HG03575 (cell line): ENCODE data around the gene TMEM79.
A peak's percentile ranks its signal among the peaks of the same experiment; 100 is the strongest.
"Not testable (repeated sequence)": the region's sequence is repeated elsewhere in the genome, so short reads cannot be mapped to it uniquely, and the experiment has no call there.

ENCODE experiments used
- ATAC-seq: cut with Tn5 transposase; IDR thresholded peaks from one replicate; pipeline ENCODE4 v1.9.1; 2021; ENCODE audit not compliant: unreplicated experiment, insufficient number of reproducible peaks, low FRiP score; ENCODE audit errors: extremely low read depth

TMEM79 gene

DNA sequence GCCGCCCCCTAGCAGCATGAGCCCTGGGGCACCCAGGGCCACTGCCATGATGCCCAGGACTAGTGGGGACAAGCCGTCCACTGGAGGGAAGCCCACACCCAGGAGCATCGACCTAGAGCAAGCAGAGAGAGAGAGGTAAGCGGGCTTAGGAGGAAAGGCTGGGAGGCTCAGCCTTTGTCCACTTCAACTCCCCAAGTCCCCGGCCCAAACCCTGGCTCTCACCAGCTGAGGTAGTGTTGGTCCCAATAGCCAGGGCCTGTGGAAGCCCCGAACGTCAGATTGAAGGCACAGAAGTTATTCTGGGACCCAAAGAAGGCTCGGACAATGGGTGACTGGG, 8.9 kb downstream of the TMEM79 start:
- ATAC-seq, result no peak

DNA sequence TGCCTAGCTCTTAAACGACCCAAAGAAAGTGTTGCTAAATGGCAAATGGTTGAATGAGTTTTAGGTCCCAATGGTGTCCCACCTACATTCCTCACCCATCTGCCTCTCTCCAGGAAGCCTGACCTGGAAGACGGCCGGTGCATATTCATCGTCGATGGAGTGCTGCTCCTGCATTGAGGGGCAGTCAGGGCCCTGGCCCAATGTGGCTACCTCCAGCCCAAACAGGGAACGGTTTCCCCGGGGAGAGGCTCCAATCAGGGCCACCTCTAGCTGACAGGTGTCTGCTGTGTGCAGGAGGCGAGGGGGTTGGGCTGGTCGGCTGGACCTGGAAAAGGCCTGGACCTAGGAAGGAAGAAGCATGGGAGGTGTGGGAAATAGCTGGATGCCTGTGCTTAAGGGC, 9.8 kb downstream of the TMEM79 start:
- ATAC-seq, result no peak

GRCh38 chr1:156295391-156295947, 11.3 kb downstream of the TMEM79 start, which contains the start of gene GLMP:
TSS of gene GLMP (minus strand) at chr1:156295679. CDS start at chr1:156295645, 34 bp downstream.
- no peak for ATAC-seq

DNA sequence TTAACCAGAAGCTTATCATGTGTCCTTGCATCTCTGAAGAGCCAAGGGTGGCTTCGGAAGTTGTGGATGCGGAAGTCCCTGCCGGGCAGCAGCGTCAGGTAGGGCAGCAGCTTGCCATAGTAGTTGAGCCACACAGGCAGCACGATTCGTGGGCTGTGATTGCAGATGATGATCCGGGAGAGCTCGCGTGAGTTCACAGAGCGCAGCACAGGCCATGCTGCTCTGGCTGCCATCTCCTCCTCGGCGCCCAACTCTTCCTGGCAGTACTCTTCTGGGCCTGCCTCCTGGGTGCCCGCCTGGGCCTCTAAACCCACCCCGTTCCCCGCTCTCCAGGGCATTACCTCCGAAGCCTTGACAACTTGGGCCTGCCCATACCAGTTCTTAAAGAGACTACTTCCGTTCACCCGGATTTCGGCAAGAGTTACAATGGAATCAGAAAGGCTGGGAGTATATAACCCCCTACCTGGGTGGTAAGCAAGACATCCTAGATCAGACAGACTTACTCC, 14.8 kb downstream of the TMEM79 start, which contains the start of gene VHLL:
VHLL (minus strand) TSS at position 456 of the 506 bp plus-strand sequence; CDS start at position 338, 118 bp downstream.
- no peak for ATAC-seq

DNA sequence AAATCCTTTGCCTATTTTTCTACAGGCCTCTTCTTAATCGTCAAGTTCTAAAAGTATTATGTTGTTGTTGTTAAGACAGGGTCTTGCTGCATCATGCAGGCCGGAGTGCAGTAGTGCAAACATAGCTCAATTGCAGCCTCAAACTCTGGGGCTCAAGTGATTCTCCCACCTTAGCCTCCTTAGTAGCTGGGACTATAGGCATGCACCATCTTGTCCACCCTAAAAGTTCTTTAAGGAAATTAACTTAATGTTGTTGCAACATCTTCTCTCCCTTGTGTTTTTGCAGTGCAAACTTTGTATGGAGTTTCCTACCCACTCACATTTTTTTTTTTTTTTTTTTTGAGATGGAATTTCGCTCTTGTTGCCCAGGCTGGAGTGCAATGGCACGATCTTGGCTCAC, 19.1 kb downstream of the TMEM79 start:
- ATAC-seq, result no peak

DNA sequence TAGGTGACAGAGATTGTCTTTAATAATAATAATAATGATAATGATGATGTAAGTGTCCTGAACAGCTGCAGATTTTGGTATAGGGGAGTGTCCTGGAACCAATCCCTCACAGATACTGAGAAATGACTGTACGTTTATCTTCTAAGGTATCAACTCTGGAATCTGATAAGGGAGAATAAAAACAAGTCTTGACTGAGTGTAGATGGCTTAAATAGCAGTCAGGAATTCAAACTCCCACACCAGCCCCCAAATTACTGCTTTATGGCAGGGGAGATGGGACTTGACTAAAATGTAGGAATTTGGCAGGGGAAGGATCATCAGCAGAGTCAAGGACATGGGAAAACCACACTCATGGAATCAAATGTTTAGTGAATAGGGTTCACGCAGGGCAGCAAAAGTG, 21.1 kb downstream of the TMEM79 start:
- no peak for ATAC-seq

- ATAC-seq, result no peak
Observed at GRCh38 chr1:156308078-156308477, 24.0 kb downstream of the TMEM79 start.

DNA sequence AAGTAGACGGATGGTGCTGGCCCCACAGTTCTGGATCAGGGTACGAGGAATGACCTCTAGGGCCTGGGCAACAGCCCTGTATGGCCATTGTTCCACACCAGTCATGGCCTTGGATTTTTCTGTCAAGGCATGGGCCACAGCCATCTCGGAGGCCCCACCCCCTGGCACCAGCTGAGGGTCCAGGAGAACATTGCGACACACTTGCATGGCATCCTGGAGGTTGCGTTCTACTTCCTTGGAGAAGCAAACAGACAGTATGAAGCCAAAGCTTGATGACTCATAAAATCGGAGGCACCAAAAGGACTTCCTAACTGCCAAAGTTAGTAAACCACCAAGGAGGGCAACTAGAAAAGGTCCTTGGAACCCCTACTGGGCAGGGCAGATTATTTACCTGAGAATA, 26.8 kb downstream of the TMEM79 start:
- no peak for ATAC-seq

DNA sequence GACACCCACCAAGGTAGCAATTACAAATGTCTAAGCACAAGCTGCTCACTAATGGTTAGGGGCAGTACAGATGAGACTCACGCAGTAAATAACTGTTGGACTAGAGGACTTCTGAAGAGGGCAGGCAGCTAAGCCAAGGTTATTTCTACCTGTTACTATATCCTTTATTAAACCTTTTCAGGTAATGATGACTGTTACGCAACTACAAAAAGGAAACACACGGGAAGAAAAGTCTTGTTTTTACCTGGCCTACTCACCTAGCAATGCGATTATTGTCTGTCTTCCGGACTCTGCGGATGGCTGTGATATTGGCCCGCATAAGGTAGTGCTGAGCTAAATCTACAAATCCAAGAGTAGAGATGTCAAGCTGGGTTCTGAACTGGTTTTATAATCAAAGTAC, 32.8 kb downstream of the TMEM79 start:
- no peak for ATAC-seq

- no peak for ATAC-seq
Observed at GRCh38 chr1:156319664-156320063, 35.5 kb downstream of the TMEM79 start.

DNA sequence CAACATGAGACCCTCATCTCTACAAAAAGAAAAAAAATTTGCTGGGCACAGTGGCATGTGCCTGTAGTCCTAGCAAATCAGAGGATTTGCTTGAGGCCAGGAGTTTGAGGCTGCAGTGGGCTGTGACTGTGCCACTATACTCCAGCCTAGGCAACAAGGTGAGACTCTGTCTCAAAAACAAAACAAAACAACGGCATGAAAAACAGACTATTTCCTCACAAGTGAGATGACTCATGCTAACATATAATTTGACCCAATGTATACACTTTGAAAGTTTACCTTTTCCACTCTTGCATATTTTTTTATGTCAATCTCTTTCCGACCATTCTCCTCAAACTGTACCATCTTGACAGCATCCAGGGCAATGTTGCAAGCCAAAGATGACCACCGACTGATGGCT, 36.4 kb downstream of the TMEM79 start:
- no peak for ATAC-seq

DNA sequence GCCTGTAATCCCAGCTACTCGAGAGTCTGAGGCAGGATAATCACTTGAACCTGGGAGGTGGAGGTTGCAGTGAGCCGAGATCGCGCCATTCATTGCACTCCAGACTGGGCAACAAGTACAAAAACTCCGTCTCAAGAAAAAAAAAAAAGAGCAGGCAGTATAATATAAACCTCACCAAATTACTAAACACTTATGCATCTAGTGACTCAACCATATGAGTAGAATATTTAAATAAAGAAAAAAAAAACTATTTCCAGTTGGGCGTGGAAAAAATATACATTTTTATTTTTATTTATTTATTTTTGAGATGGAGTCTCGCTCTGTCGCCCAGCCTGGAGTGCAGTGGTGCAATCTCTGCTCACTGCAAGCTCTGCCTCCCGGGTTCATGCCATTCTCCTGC, 39.1 kb downstream of the TMEM79 start:
- ATAC-seq, result not testable (repeated sequence)

GRCh38 chr1:156336242-156336641, 52.1 kb downstream of the TMEM79 start:
- no peak for ATAC-seq

- ATAC-seq, result no peak
Observed at GRCh38 chr1:156337052-156337887, 53.1 kb downstream of the TMEM79 start.

DNA sequence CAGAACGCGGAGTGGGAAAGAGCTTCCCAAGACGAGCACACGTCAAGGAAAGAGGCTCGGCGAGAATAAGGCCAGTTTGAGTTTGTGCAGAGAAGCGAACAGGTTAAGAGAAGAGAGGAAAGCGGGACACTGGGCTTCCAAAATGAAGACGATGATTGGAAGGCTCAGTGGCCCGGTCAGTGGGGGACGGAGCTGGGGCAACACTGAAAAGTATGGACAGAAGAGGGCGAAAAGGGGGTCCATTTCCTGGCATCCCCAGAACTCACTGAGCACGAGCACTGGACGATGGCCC, 53.7 kb downstream of the TMEM79 start:
- no peak for ATAC-seq

GRCh38 chr1:156338180-156338976, 54.3 kb downstream of the TMEM79 start, which contains the start of the genes CCT3 and TSACC:
TSS of gene CCT3 (minus strand) at chr1:156338292. CDS start at chr1:156338184, 108 bp downstream.
TSS of gene TSACC (plus strand) at chr1:156338526. CDS start at chr1:156339758, 1,232 bp downstream.
- ATAC-seq, result peak; percentile 71
